Mesenchymal stem cell (in vitro differentiated cells and primary cell): ENCODE results near the gene NCAPD3.

Source experiments
- DNase-seq: peaks from one replicate; pipeline ENCODE4 v3.0.0-alpha.2; 2013
- H2AFZ ChIP-seq: one replicate; pipeline ENCODE4 v1.6.1; 2013; ENCODE audit warnings: low read depth, mild to moderate bottlenecking, control low read depth, inconsistent platforms, low read length, moderate library complexity
- H2AK5ac ChIP-seq: 2 replicates; pipeline ENCODE4 v1.6.1; 2013; ENCODE audit warnings: low read length, moderate library complexity, mild to moderate bottlenecking, inconsistent platforms; ENCODE audit not compliant: severe bottlenecking
- H2BK120ac ChIP-seq: one replicate; pipeline ENCODE4 v1.6.1; 2013; ENCODE audit warnings: low read depth, mild to moderate bottlenecking, inconsistent platforms, low read length, moderate library complexity
- H2BK12ac ChIP-seq, 2 experiments: one replicate each; pipeline ENCODE4 v1.6.1; 2013; ENCODE audit warnings: inconsistent platforms in 2 of 2, low read length in 2 of 2, mild to moderate bottlenecking in 2 of 2, moderate library complexity in 2 of 2, control low read depth in 1 of 2
- H2BK15ac ChIP-seq: one replicate; pipeline ENCODE4 v1.6.1; 2013; ENCODE audit warnings: mild to moderate bottlenecking, low read depth, inconsistent platforms; ENCODE audit not compliant: poor library complexity, severe bottlenecking
- H2BK5ac ChIP-seq: 2 replicates; pipeline ENCODE4 v1.6.1; 2013; ENCODE audit warnings: low read depth, mild to moderate bottlenecking, low read length, control low read depth, inconsistent platforms; ENCODE audit not compliant: poor library complexity, severe bottlenecking
- H3K14ac ChIP-seq, 2 experiments: one replicate each; pipeline ENCODE4 v1.6.1; 2013; ENCODE audit warnings: inconsistent platforms in 2 of 2, low read length in 2 of 2, control low read depth in 1 of 2, mild to moderate bottlenecking in 1 of 2, moderate library complexity in 1 of 2
- H3K18ac ChIP-seq, 2 experiments: one replicate each; pipeline ENCODE4 v1.6.1; 2013; ENCODE audit warnings: inconsistent platforms in 2 of 2, low read length in 2 of 2, control low read depth in 1 of 2, low read depth in 1 of 2, mild to moderate bottlenecking in 1 of 2
- H3K23ac ChIP-seq, 2 experiments: one replicate each; pipeline ENCODE4 v1.6.1; 2013; ENCODE audit warnings: inconsistent platforms in 2 of 2, low read length in 2 of 2, mild to moderate bottlenecking in 2 of 2, moderate library complexity in 2 of 2, control low read depth in 1 of 2
- H3K27ac ChIP-seq: 2 replicates; pipeline ENCODE4 v1.5.1; 2013; ENCODE audit warnings: mild to moderate bottlenecking, moderate library complexity, low read length, control low read depth, inconsistent platforms; ENCODE audit not compliant: poor library complexity, severe bottlenecking
- H3K27me3 ChIP-seq, 2 experiments: 2 replicates each; pipeline versions ENCODE4 v1.6.1 to v1.7.0; 2013; ENCODE audit warnings: low read length in 2 of 2, mild to moderate bottlenecking in 2 of 2, moderate library complexity in 2 of 2, control low read depth in 1 of 2, inconsistent platforms in 1 of 2; ENCODE audit not compliant: control insufficient read depth in 1 of 2, insufficient read depth in 1 of 2
- H3K36me3 ChIP-seq, 2 experiments: 2 replicates each; pipeline versions ENCODE4 v1.6.1 to v1.7.0; 2013; ENCODE audit warnings: low read length in 2 of 2, control low read depth in 1 of 2, inconsistent platforms in 1 of 2, low read depth in 1 of 2, mild to moderate bottlenecking in 1 of 2; ENCODE audit not compliant: insufficient read depth in 2 of 2, control insufficient read depth in 1 of 2
- H3K4ac ChIP-seq, 2 experiments: one replicate each; pipeline ENCODE4 v1.6.1; 2013; ENCODE audit warnings: inconsistent platforms in 2 of 2, low read length in 2 of 2, mild to moderate bottlenecking in 2 of 2, moderate library complexity in 2 of 2, control low read depth in 1 of 2, low read depth in 1 of 2
- H3K4me1 ChIP-seq: 2 replicates; pipeline ENCODE4 v1.6.1; 2013; ENCODE audit warnings: low read depth, low read length, control low read depth; ENCODE audit not compliant: control insufficient read depth, insufficient read depth
- H3K4me2 ChIP-seq: 2 replicates; pipeline ENCODE4 v1.6.1; 2013; ENCODE audit warnings: low read length, mild to moderate bottlenecking, inconsistent platforms; ENCODE audit not compliant: poor library complexity, severe bottlenecking
- H3K4me3 ChIP-seq, 2 experiments: 2 replicates each; pipeline versions ENCODE4 v1.5.1 to v1.7.0; 2013; ENCODE audit warnings: low read length in 2 of 2, mild to moderate bottlenecking in 2 of 2, control low read depth in 1 of 2, low read depth in 1 of 2; ENCODE audit not compliant: insufficient read depth in 1 of 2
- H3K79me1 ChIP-seq: replicated peaks from 2 replicates; pipeline ENCODE4 v1.6.1; 2013; ENCODE audit warnings: mild to moderate bottlenecking, control low read depth, low read length, inconsistent platforms; ENCODE audit not compliant: poor library complexity, severe bottlenecking
- H3K9ac ChIP-seq: 2 replicates; pipeline ENCODE4 v1.7.0; 2013; ENCODE audit warnings: mild to moderate bottlenecking, low read length, moderate library complexity
- H3K9me3 ChIP-seq: 2 replicates; pipeline ENCODE4 v1.7.0; 2013; ENCODE audit warnings: mild to moderate bottlenecking, low read length; ENCODE audit not compliant: control insufficient read depth
- H4K8ac ChIP-seq: one replicate; pipeline ENCODE4 v1.6.1; 2013; ENCODE audit warnings: inconsistent platforms, mild to moderate bottlenecking, low read length, moderate library complexity
- H4K91ac ChIP-seq: one replicate; pipeline ENCODE4 v1.6.1; 2013; ENCODE audit warnings: mild to moderate bottlenecking, low read length, inconsistent platforms
- WGBS: methylation state at CpG from one replicate; pipeline ENCODE4 v1.1.7; 2013; ENCODE audit warnings: mixed read lengths; 5-methylcytosine and 5-hydroxymethylcytosine counted together

Gene NCAPD3

DNA sequence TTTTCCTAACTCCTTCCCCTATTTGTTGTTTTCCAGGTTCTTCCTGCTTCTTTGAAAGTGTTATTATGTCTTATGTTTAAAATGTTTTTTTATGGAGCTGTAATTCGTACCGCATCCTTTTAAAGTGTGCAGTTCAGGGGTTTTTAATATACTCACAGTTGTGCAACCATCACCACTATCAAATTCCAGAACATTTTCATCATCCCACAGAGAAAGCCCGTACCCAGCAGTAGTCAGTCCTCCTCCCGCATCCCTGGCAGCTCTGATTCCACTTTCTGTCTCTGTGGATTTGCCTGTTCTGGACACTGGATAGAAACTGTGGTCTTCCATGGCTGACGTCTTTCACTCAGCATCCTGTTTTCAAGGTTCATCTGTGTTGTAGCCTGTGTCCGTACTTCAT, 81.2 kb downstream of the NCAPD3 start:
- Histone ChIP-seq H3K9me3 (no peaks in the 10 kb centered on the region), H2BK12ac (no peak overlapping the region), H2BK5ac (no peak overlapping the region), H4K8ac (no peak overlapping the region), H2AFZ (no peak overlapping the region), H3K4me2 (no peak overlapping the region), H3K18ac (no peak overlapping the region), H3K27ac (no peak overlapping the region), H3K27me3 (no peaks in the 10 kb centered on the region), H3K4ac (no peak overlapping the region), H2AK5ac (no peak overlapping the region), H3K9ac (no peak overlapping the region), H3K79me1 (no peaks in the 10 kb centered on the region), H2BK120ac (no peak overlapping the region), H4K91ac (no peak overlapping the region), H3K4me3 (no peak overlapping the region), H3K14ac (no peak overlapping the region), H3K23ac (no peak overlapping the region), H3K4me1 (no peaks in the 10 kb centered on the region), H3K36me3 (peaks cover 10 to 44% of the 10 kb centered on the region in 2 experiments), H2BK15ac (no peak overlapping the region)
- no peak for DNase-seq
- WGBS = 94% methylated on average over 5 of the region's 6 CpGs

GRCh38 chr11:134140961-134141490, 82.7 kb downstream of the NCAPD3 start:
- no peaks in the 10 kb centered on the region for H3K4me1 ChIP-seq
- no peak for DNase-seq
- no peaks in the 10 kb centered on the region for H3K79me1 ChIP-seq
- H3K9me3 ChIP-seq = no peaks in the 10 kb centered on the region
- no peak overlapping the region for H3K14ac ChIP-seq
- WGBS = 97% methylated on average over 7 of the region's 7 CpGs
- no peak overlapping the region for H2BK120ac ChIP-seq
- H2AK5ac ChIP-seq = no peak overlapping the region
- no peak overlapping the region for H3K4me2 ChIP-seq
- H4K91ac ChIP-seq = no peak overlapping the region
- no peak overlapping the region for H3K18ac ChIP-seq
- H3K4me3 ChIP-seq = no peak overlapping the region
- H3K36me3 ChIP-seq = peaks cover 10 to 35% of the 10 kb centered on the region in 2 experiments
- no peak overlapping the region for H4K8ac ChIP-seq
- H3K27ac ChIP-seq = no peak overlapping the region
- peak overlapping the region; percentile 5 for H2AFZ ChIP-seq
- no peak overlapping the region for H3K9ac ChIP-seq
- no peak overlapping the region for H2BK12ac ChIP-seq
- no peak overlapping the region for H2BK15ac ChIP-seq
- H3K23ac ChIP-seq = no peak overlapping the region
- no peaks in the 10 kb centered on the region for H3K27me3 ChIP-seq
- no peak overlapping the region for H2BK5ac ChIP-seq
- H3K4ac ChIP-seq = no peak overlapping the region

- H3K9me3 ChIP-seq = no peaks in the 10 kb centered on the region
- H3K4me1 ChIP-seq = no peaks in the 10 kb centered on the region
- no peak overlapping the region for H3K4me2 ChIP-seq
- no peak overlapping the region for H4K91ac ChIP-seq
- H3K23ac ChIP-seq = no peak overlapping the region
- H3K27ac ChIP-seq = no peak overlapping the region
- H2BK120ac ChIP-seq = no peak overlapping the region
- H3K79me1 ChIP-seq = no peaks in the 10 kb centered on the region
- peaks cover 4 to 24% of the 10 kb centered on the region in 2 experiments for H3K36me3 ChIP-seq
- H3K18ac ChIP-seq = no peak overlapping the region
- H2BK15ac ChIP-seq = no peak overlapping the region
- no peak overlapping the region for H2BK5ac ChIP-seq
- H2BK12ac ChIP-seq = no peak overlapping the region
- DNase-seq = peak; percentile 81
- no peaks in the 10 kb centered on the region for H3K27me3 ChIP-seq
- no peak overlapping the region for H2AK5ac ChIP-seq
- no peak overlapping the region for H3K4ac ChIP-seq
- no peak overlapping the region for H3K14ac ChIP-seq
- no peak overlapping the region for H3K4me3 ChIP-seq
- no peak overlapping the region for H2AFZ ChIP-seq
- WGBS = 62% methylated on average over 10 of the region's 10 CpGs
- peak overlapping the region; percentile 46 for H3K9ac ChIP-seq
- H4K8ac ChIP-seq = no peak overlapping the region
These were observed 83.9 kb downstream of the NCAPD3 start for GRCh38 chr11:134139873-134140331.

DNA sequence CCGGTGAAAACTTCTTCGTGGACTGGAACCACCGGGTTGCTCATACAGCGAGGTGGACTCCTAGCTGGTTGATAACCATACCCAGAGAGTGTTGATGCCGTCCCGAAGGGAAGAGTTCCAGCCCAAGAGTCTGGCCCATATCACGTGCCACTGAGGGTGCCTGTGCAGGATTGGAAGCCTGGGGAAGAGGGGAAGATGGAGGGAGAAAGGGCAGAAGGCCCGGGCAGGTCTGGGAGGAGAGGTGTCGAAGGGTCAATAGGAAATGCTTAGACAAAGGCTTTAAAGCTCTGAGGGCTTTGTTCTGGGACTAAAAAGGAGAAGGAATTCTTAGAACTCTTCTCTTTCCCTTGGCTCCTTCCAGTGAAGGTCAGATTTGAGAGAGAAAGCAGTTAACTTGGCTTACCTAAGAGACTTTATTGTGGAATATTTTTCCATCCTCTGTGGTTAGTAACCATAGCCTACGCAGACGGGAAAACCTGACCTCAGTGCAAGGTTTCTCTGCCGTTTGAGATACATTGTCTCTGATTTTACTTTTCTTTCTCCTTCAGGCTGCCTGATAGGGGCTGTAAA, 84.4 kb downstream of the NCAPD3 start:
- no peaks in the 10 kb centered on the region for H3K9me3 ChIP-seq
- DNase-seq = no peak
- no peak overlapping the region for H2BK15ac ChIP-seq
- no peaks in the 10 kb centered on the region for H3K27me3 ChIP-seq
- no peak overlapping the region for H3K27ac ChIP-seq
- no peak overlapping the region for H3K18ac ChIP-seq
- H3K4ac ChIP-seq = no peak overlapping the region
- H3K36me3 ChIP-seq = peaks cover under 1 to 18% of the 10 kb centered on the region in 2 experiments
- H2BK12ac ChIP-seq = peak overlapping the region in 1 of 2 experiments; percentile 17
- no peak overlapping the region for H2AFZ ChIP-seq
- H2AK5ac ChIP-seq = no peak overlapping the region
- no peaks in the 10 kb centered on the region for H3K79me1 ChIP-seq
- no peak overlapping the region for H3K23ac ChIP-seq
- H4K8ac ChIP-seq = no peak overlapping the region
- no peak overlapping the region for H2BK5ac ChIP-seq
- H2BK120ac ChIP-seq = no peak overlapping the region
- no peak overlapping the region for H3K4me3 ChIP-seq
- WGBS = 78% methylated on average over 12 of the region's 12 CpGs
- H3K9ac ChIP-seq = peak overlapping the region; percentile 46
- H4K91ac ChIP-seq = no peak overlapping the region
- H3K4me2 ChIP-seq = no peak overlapping the region
- H3K4me1 ChIP-seq = no peaks in the 10 kb centered on the region
- H3K14ac ChIP-seq = no peak overlapping the region
